Endothelial cell of umbilical vein (primary cell): Measurements from ENCODE around the gene PSMD5. TPM values are rescaled to one million over a fixed set of nuclear protein-coding genes. Genes with fewer than 3 reads are reported as not detected.

Source experiments
- BruUV-seq: library from RNA; stranded (reverse); fragments of 400-500 nt; replicated peaks from 2 replicates; lab custom pipeline; 2021; lab: Mats Ljungman, UMichigan
- CTCF ChIA-PET: fragments of 300-600, 350-600 bp; sonication (Branson Sonifier 250); formaldehyde crosslinking; loops from one replicate; lab custom pipeline; 2021; ENCODE audit warnings: antibody characterized with exemption, inconsistent platforms; lab: Charles Lee
- POLR2A ChIA-PET: fragments of 300-600, 350-600 bp; sonication (Branson Sonifier 250); formaldehyde crosslinking; loops from one replicate; lab custom pipeline; 2021; ENCODE audit warnings: antibody characterized with exemption, inconsistent platforms; lab: Charles Lee
- DNase-seq: peaks from one replicate; pipeline ENCODE4 v3.0.0-alpha.2; 2011; ENCODE audit warnings: low read depth, low spot score
- FAIRE-seq: peaks from 2 replicates; lab custom pipeline; 2011; peaks lifted over from hg19 to GRCh38; lab: Jason Lieb, UNC
- H2AFZ ChIP-seq: 2 replicates; pipeline ENCODE4 v1.6.0; 2012; ENCODE audit warnings: low read depth, low read length, control low read depth, inconsistent platforms
- H3K27ac ChIP-seq: 2 replicates; pipeline ENCODE4 v1.5.1; 2011; ENCODE audit warnings: low read depth, mild to moderate bottlenecking, control low read depth, low read length, moderate library complexity; ENCODE audit not compliant: insufficient read depth
- H3K27me3 ChIP-seq, 2 experiments: 2 replicates each; pipeline versions ENCODE4 v1.6.0 to v1.6.1; 2011; ENCODE audit warnings: low read length in 2 of 2, mixed read lengths in 1 of 2; ENCODE audit not compliant: control insufficient read depth in 2 of 2, insufficient read depth in 2 of 2
- H3K36me3 ChIP-seq, 2 experiments: 2 replicates in 1 of 2; 3 replicates in 1 of 2; pipeline ENCODE4 v1.5.1; 2011; ENCODE audit warnings: low read length in 2 of 2, mild to moderate bottlenecking in 1 of 2, moderate library complexity in 1 of 2; ENCODE audit not compliant: control insufficient read depth in 2 of 2, insufficient read depth in 2 of 2; ENCODE audit errors: extremely low read depth in 1 of 2
- H3K4me1 ChIP-seq: 3 replicates; pipeline ENCODE4 v1.5.1; 2011; ENCODE audit warnings: mild to moderate bottlenecking, low read length; ENCODE audit not compliant: control insufficient read depth, insufficient read depth; ENCODE audit errors: extremely low read depth
- H3K4me2 ChIP-seq: 2 replicates; pipeline ENCODE4 v1.6.1; 2011; ENCODE audit warnings: low read length, control low read depth, mixed read lengths; ENCODE audit not compliant: insufficient read depth
- H3K4me3 ChIP-seq, 3 experiments: fragments of 200-600 bp in 1 of 3; sonication (generic), shearing (Covaris generic) in 1 of 3; replicated peaks in 1 of 3; 2 replicates each; pipeline ENCODE4 v1.5.1; 2011 to 2016; ENCODE audit warnings: control low read depth in 3 of 3, low read length in 3 of 3, mild to moderate bottlenecking in 2 of 3, inconsistent platforms in 1 of 3, low read depth in 1 of 3, moderate library complexity in 1 of 3; ENCODE audit not compliant: insufficient read depth in 1 of 3
- H3K79me2 ChIP-seq: 2 replicates; pipeline ENCODE4 v1.6.0; 2012; ENCODE audit warnings: low read length, inconsistent platforms; ENCODE audit not compliant: control insufficient read depth, insufficient read depth
- H3K9ac ChIP-seq: replicated peaks from 2 replicates; pipeline ENCODE3; 2011; ENCODE audit warnings: low read length, control low read depth; ENCODE audit not compliant: insufficient read depth; ENCODE audit errors: extremely low read depth
- H3K9me1 ChIP-seq: replicated peaks from 3 replicates; pipeline ENCODE4 v1.6.0; 2011; ENCODE audit warnings: mild to moderate bottlenecking, low read length; ENCODE audit not compliant: control insufficient read depth, insufficient read depth; ENCODE audit errors: extremely low read depth
- H3K9me3 ChIP-seq: replicated peaks from 2 replicates; pipeline ENCODE4 v1.5.1; 2012; ENCODE audit warnings: low read length, inconsistent platforms; ENCODE audit not compliant: control insufficient read depth, insufficient read depth
- H4K20me1 ChIP-seq: replicated peaks from 2 replicates; pipeline ENCODE3; 2011; ENCODE audit warnings: mild to moderate bottlenecking, low read length; ENCODE audit not compliant: control insufficient read depth, insufficient read depth; ENCODE audit errors: extremely low read depth
- CTCF ChIP-seq, 2 donors: IDR thresholded peaks; 1 replicate in 1 of 2; 2 replicates in 1 of 2; pipeline ENCODE4 v1.5.1; 2011; ENCODE audit warnings: low read length in 2 of 2, mild to moderate bottlenecking in 2 of 2, moderate library complexity in 2 of 2, control low read depth in 1 of 2, inconsistent platforms in 1 of 2, low read depth in 1 of 2; ENCODE audit not compliant: insufficient read depth in 1 of 2; ENCODE audit errors: extremely low read depth in 1 of 2
- EZH2 ChIP-seq: IDR thresholded peaks from 2 replicates; pipeline ENCODE4 v1.6.1; 2012; ENCODE audit warnings: borderline replicate concordance, low read depth, mild to moderate bottlenecking, moderate library complexity, low read length, inconsistent platforms; ENCODE audit not compliant: severe bottlenecking
- FOS ChIP-seq: IDR thresholded peaks from 2 replicates; pipeline ENCODE4 v1.6.1; 2011; ENCODE audit warnings: mild to moderate bottlenecking, low read length, moderate library complexity, borderline replicate concordance; ENCODE audit not compliant: insufficient read depth
- GATA2 ChIP-seq: IDR thresholded peaks from 2 replicates; pipeline ENCODE4 v1.7.0; 2011; ENCODE audit warnings: low read depth, mild to moderate bottlenecking, moderate library complexity, mixed read lengths, low read length; ENCODE audit not compliant: insufficient read length, insufficient read depth
- JUN ChIP-seq: IDR thresholded peaks from 2 replicates; pipeline ENCODE4 v1.6.1; 2011; ENCODE audit warnings: borderline replicate concordance, low read depth; ENCODE audit not compliant: insufficient read length, insufficient read depth
- MAX ChIP-seq: IDR thresholded peaks from 2 replicates; pipeline ENCODE4 v1.6.1; 2011; ENCODE audit not compliant: insufficient read depth, insufficient read length
- MYC ChIP-seq: IDR thresholded peaks from one replicate; pipeline ENCODE4 v1.6.1; 2011; ENCODE audit warnings: mild to moderate bottlenecking, low read depth, low read length
- POLR2A ChIP-seq: IDR thresholded peaks from 2 replicates; pipeline ENCODE4 v1.6.1; 2012; ENCODE audit warnings: low read depth, mild to moderate bottlenecking, control low read depth, low read length
- POLR2AphosphoS5 ChIP-seq: IDR thresholded peaks from 2 replicates; pipeline ENCODE4 v1.6.1; 2012; ENCODE audit warnings: low read depth, mild to moderate bottlenecking, control low read depth, low read length, moderate library complexity; ENCODE audit not compliant: insufficient read depth
- dilution Hi-C: fragments of 300-500 bp; cut with MboI; formaldehyde crosslinking; loops from one replicate; pipeline ENCODE4 v1.15.0; 2019; ENCODE audit warnings: low sequenced_read_pairs; ENCODE audit not compliant: extremely low pct_ligation_motif_present
- intact Hi-C: fragments of 100-400 bp; cut with micrococcal nuclease; formaldehyde crosslinking; loops from one replicate; pipeline ENCODE4 v1.10.0; 2022
- polyA plus RNA-seq, 4 experiments: library from polyadenylated mRNA; depleted of rRNA in 3 of 4; stranded (reverse) in 3 of 4; unstranded in 1 of 4; fragments of >200 nt; gene quantifications; 2 replicates each; pipeline versions ENCODE4 v1.2.1 to v1.2.3, GENCODE V29; 2011 to 2012; ENCODE audit warnings: missing spikeins in 1 of 4
- total RNA-seq: library from RNA; stranded (reverse); gene quantifications from 2 replicates; pipeline ENCODE4 v1.2.3, GENCODE V29; 2021

The PSMD5 gene
- total and polyA plus RNA-seq, 2 donors (not counting 3 experiments of a cell fraction or from before 2014, with no cell fraction given) = 20.4 to 70.2 TPM

DNA sequence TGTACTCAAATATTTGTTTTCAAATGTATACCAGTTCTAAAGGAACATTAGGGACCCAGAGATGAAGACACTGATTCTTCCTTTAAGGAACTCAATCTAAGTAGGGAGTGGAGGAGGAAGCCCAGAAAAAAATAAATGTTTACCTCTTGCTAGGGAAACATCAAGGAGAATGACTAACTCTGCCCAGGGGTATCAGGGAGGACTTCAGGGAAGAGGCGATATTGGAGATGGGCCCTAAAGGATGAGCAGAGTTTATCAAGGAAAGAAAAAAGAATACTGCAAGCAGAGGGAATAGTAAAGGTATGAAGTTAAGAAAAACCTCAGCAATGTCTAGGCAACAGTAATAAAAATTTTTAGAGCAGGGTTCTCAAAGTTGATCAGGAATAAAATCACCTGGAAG, 65.9 kb downstream of the PSMD5 start:
- TF ChIP-seq CTCF (IDR thresholded peaks at IDR 0.05; ENCODE audit: extremely low read depth in 1 of 2, insufficient read depth in 1 of 2, low read depth in 1 of 2, low read length in 2 of 2) (no peak), FOS (no peak), EZH2 (no peak), POLR2AphosphoS5 (no peak), POLR2A (no peak), GATA2 (no peak), MAX (no peak), MYC (no peak), JUN (no peak)
- Histone ChIP-seq H3K9ac (no peak overlapping the region), H3K79me2 (peaks cover 9% of the 10 kb centered on the region), H3K9me1 (no peaks in the 10 kb centered on the region), H3K27ac (no peak overlapping the region), H3K4me3 (no peak overlapping the region), H3K36me3 (peaks cover 3 to 9% of the 10 kb centered on the region in 2 experiments), H3K27me3 (no peaks in the 10 kb centered on the region), H4K20me1 (no peaks in the 10 kb centered on the region), H3K4me2 (no peak overlapping the region), H3K4me1 (no peaks in the 10 kb centered on the region), H2AFZ (no peak overlapping the region), H3K9me3 (no peaks in the 10 kb centered on the region)
- FAIRE-seq (no peak), DNase-seq (no peak)
- POLR2A ChIA-PET = no interaction called here
- dilution Hi-C loops (no loop called here), intact Hi-C loops (no loop called here)
- CTCF ChIA-PET = no interaction called here
- no TSS peak for BruUV-seq
